Measurements from ENCODE around the gene MGMT. TPM values are rescaled to one million over a fixed set of nuclear protein-coding genes. Genes with fewer than 3 reads are reported as not detected.

Gene MGMT
- total and polyA plus RNA-seq, 9 of the 15 experiments (the other 6 are each of a cell fraction or from before 2014, with no cell fraction given): 0.03 to 0.29 (median 0.11) TPM; not detected in 4

DNA sequence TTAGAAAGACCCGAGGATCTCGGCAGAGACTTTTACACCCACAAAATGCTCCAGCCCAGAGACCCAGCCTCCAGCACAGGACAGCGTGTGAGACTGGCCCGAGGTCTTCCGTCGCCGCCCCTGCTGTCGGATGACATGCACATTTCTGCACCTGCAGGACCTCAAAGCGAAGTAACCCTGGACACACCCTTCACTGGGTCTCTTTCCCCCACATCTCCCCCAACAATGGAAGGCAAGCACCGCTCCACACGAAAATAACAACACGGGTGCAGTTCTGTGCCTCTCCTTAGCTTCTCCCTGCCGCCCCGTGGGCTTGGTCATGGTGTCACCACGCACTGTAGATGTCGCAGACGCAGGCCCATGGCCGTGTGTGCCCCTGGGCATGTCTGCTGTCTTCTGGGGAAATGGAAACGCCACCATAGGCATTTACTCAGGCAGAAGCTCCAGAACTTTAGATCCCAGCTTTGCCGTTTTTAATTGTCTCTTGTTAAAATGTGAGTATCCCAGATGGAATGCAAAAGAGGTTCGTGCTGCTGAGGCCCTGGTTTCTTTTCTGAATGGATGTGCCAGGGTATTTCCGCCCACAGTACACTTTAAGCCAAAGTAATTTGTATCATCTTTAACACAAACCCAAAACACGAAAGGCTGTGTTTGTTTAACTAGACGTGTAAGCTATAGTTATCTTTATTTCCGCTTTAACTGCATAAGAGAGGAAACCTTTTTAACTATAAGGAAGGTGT is 237.9 kb downstream of the MGMT start (continued):
- TF ChIP-seq, protein P1, sequence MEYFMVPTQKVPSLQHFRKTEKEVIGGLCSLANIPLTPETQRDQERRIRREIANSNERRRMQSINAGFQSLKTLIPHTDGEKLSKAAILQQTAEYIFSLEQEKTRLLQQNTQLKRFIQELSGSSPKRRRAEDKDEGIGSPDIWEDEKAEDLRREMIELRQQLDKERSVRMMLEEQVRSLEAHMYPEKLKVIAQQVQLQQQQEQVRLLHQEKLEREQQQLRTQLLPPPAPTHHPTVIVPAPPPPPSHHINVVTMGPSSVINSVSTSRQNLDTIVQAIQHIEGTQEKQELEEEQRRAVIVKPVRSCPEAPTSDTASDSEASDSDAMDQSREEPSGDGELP (CRISPR knock-in tag; IDR thresholded peaks at IDR 0.05; ENCODE audit: borderline replicate concordance): no peak
- TF ChIP-seq TFAM (CRISPR knock-in tag; conservative IDR thresholded peaks at IDR 0.05) (no peak), U2AF1 (optimal IDR thresholded peaks at IDR 0.05; ENCODE audit: low read depth, low read length) (no peak), BRD9 (IDR thresholded peaks at IDR 0.05; ENCODE audit: low read depth, partially characterized antibody) (no peak), MCM3 (IDR thresholded peaks at IDR 0.05) (no peak), DACH1 (IDR thresholded peaks at IDR 0.05; ENCODE audit: partially characterized antibody) (no peak), BCOR (IDR thresholded peaks at IDR 0.05) (no peak), ARID2 (IDR thresholded peaks at IDR 0.05) (no peak)

GRCh38 chr10:129705676-129706075 is 238.6 kb downstream of the MGMT start:
- DNase-seq (ENCODE audit: extremely low read depth in 1 of 4, low spot score in 3 of 4) (no peak), ATAC-seq (no peak), FAIRE-seq (no peak)
- Histone ChIP-seq H3K4me1 (replicated peaks in 1 of 2; ENCODE audit: control insufficient read depth in 2 of 2, insufficient read depth in 2 of 2, low read length in 2 of 2) (no peaks in the 10 kb centered on the region), H3K4me3 (no peak overlapping the region), H2AFZ (ENCODE audit: low read depth, low read length) (no peak overlapping the region), H3K9ac (ENCODE audit: insufficient read depth in 1 of 2, low read depth in 2 of 2, low read length in 2 of 2) (no peak overlapping the region), H4K20me1 (replicated peaks; ENCODE audit: control insufficient read depth, insufficient read depth, low read length) (no peaks in the 10 kb centered on the region), H3K27ac (ENCODE audit: extremely low read depth, low read depth, low read length) (no peak overlapping the region), H3K27me3 (ENCODE audit: control insufficient read depth in 2 of 2, insufficient read depth in 2 of 2, low read length in 2 of 2) (peaks cover 3 to 52% of the 10 kb centered on the region in 2 experiments; a peak in 3 of 5 replicates), H3K79me2 (ENCODE audit: control insufficient read depth, insufficient read depth, low read length) (no peaks in the 10 kb centered on the region), H3K4me2 (ENCODE audit: insufficient read depth, low read length) (no peak overlapping the region), H3K9me1 (ENCODE audit: control insufficient read depth, insufficient read depth, low read length) (no peaks in the 10 kb centered on the region), H3K36me3 (ENCODE audit: control insufficient read depth, insufficient read depth, low read length) (no peaks in the 10 kb centered on the region), H3K9me3 (replicated peaks; ENCODE audit: control insufficient read depth, insufficient read depth, low read depth, low read length) (no peaks in the 10 kb centered on the region)
- WGBS (ENCODE audit: insufficient coverage, low coverage, missing lambda C conversion rate): 0% methylated on average over 5 of the region's 8 CpGs
- no peak for TF ChIP-seq FOXK2 (conservative IDR thresholded peaks at IDR 0.05 in 1 of 2, IDR thresholded peaks at IDR 0.05 in 1 of 2; ENCODE audit: low read depth in 2 of 2)
- in situ Hi-C loops (cut with MboI) (no loop called here), intact Hi-C loops (cut with micrococcal nuclease) (no loop called here)
- ChIA-PET CTCF (ENCODE audit: low intra/inter-chr PET ratio) (no interaction called here), POLR2A (interaction anchor here (0.5 kb wide), 1 partner anchor 49 kb away, joined by 3 read pairs; no protein-coding TSS in a partner anchor)
- no TSS peak for BruUV-seq (replicated peaks)

All from K562 (cell line).